Measurements from ENCODE around the gene LRIF1. TPM values are rescaled to one million over a fixed set of nuclear protein-coding genes. Genes with fewer than 3 reads are reported as not detected.

LRIF1 gene
- total RNA-seq, 4 donors from 2014 or later = 8.3 to 16.7 (median 12.3) TPM

- in situ Hi-C loops (cut with MboI; ENCODE audit: low sequenced_read_pairs in 4 of 4) = no loop called here
- Histone ChIP-seq H3K36me3 (no peaks in the 10 kb centered on the region), H3K27ac (no peak overlapping the region), H3K9me3 (no peaks in the 10 kb centered on the region), H3K4me1 (no peaks in the 10 kb centered on the region), H3K4me3 (no peak overlapping the region), H3K27me3 (no peaks in the 10 kb centered on the region)
- TF ChIP-seq POLR2A (IDR thresholded peaks at IDR 0.05) = no peak
- no peak for TF ChIP-seq CTCF (IDR thresholded peaks at IDR 0.05 in 4 of 5, conservative IDR thresholded peaks at IDR 0.05 in 1 of 5)
- DNase-seq = no peak
- intact Hi-C loops (cut with DNase I; ENCODE audit: low total_unique reads) = no loop called here
- ATAC-seq = no peak
Observed at GRCh38 chr1:110990541-110990940, 26.8 kb upstream of the LRIF1 start.

GRCh38 chr1:110986407-110986891 lies 22.7 kb upstream of the LRIF1 start:
- intact Hi-C loops (cut with DNase I; ENCODE audit: low total_unique reads) (no loop called here), in situ Hi-C loops (cut with MboI; ENCODE audit: low sequenced_read_pairs in 4 of 4) (no loop called here)
- TF ChIP-seq POLR2A (IDR thresholded peaks at IDR 0.05) (no peak), CTCF (IDR thresholded peaks at IDR 0.05 in 4 of 5, conservative IDR thresholded peaks at IDR 0.05 in 1 of 5) (no peak)
- ATAC-seq (no peak), DNase-seq (no peak)
- Histone ChIP-seq H3K4me3 (no peak overlapping the region), H3K27me3 (peaks cover 0 to 2% (median 0%) of the 10 kb centered on the region in 3 donors), H3K4me1 (no peaks in the 10 kb centered on the region), H3K36me3 (no peaks in the 10 kb centered on the region), H3K9me3 (no peaks in the 10 kb centered on the region), H3K27ac (no peak overlapping the region)

- DNase-seq (no peak), ATAC-seq (no peak)
- H3K4me3 ChIP-seq = no peak overlapping the region
- no peaks in the 10 kb centered on the region for H3K4me1 ChIP-seq
- TF ChIP-seq CTCF (IDR thresholded peaks at IDR 0.05 in 4 of 5, conservative IDR thresholded peaks at IDR 0.05 in 1 of 5) = no peak
- TF ChIP-seq POLR2A (IDR thresholded peaks at IDR 0.05) = no peak
- in situ Hi-C loops (cut with MboI; ENCODE audit: low sequenced_read_pairs in 4 of 4) (no loop called here), intact Hi-C loops (cut with DNase I; ENCODE audit: low total_unique reads) (no loop called here)
- peaks cover 0 to 7% (median 2%) of the 10 kb centered on the region in 3 donors for H3K27me3 ChIP-seq
- H3K36me3 ChIP-seq = no peaks in the 10 kb centered on the region
- H3K27ac ChIP-seq = no peak overlapping the region
- no peaks in the 10 kb centered on the region for H3K9me3 ChIP-seq
Observed at GRCh38 chr1:110982320-110982719, 18.6 kb upstream of the LRIF1 start.

- no peak for TF ChIP-seq POLR2A (IDR thresholded peaks at IDR 0.05)
- TF ChIP-seq CTCF (IDR thresholded peaks at IDR 0.05 in 4 of 5, conservative IDR thresholded peaks at IDR 0.05 in 1 of 5) = no peak
- intact Hi-C loops (cut with DNase I; ENCODE audit: low total_unique reads) = no loop called here
- in situ Hi-C loops (cut with MboI; ENCODE audit: low sequenced_read_pairs in 4 of 4) = no loop called here
- H3K9me3 ChIP-seq = peaks cover 0 to 3% (median 0%) of the 10 kb centered on the region in 3 donors
- DNase-seq (no peak), ATAC-seq (no peak)
- H3K27ac ChIP-seq = no peak overlapping the region
- no peak overlapping the region for H3K4me3 ChIP-seq
- no peaks in the 10 kb centered on the region for H3K4me1 ChIP-seq
- H3K36me3 ChIP-seq = no peaks in the 10 kb centered on the region
- H3K27me3 ChIP-seq = peaks cover 0 to 18% (median 5%) of the 10 kb centered on the region in 3 donors
Observed at GRCh38 chr1:110979154-110979553, 15.4 kb upstream of the LRIF1 start.

GRCh38 chr1:110976089-110976488 lies 12.4 kb upstream of the LRIF1 start:
- Histone ChIP-seq H3K27ac (no peak overlapping the region), H3K4me3 (no peak overlapping the region), H3K9me3 (peaks cover 0 to 3% (median 0%) of the 10 kb centered on the region in 3 donors), H3K4me1 (no peaks in the 10 kb centered on the region), H3K36me3 (no peaks in the 10 kb centered on the region), H3K27me3 (peaks cover 0 to 29% (median 14%) of the 10 kb centered on the region in 3 donors)
- DNase-seq = no peak
- intact Hi-C loops (cut with DNase I; ENCODE audit: low total_unique reads) (no loop called here), in situ Hi-C loops (cut with MboI; ENCODE audit: low sequenced_read_pairs in 4 of 4) (no loop called here)
- TF ChIP-seq CTCF (IDR thresholded peaks at IDR 0.05 in 4 of 5, conservative IDR thresholded peaks at IDR 0.05 in 1 of 5) (no peak), POLR2A (IDR thresholded peaks at IDR 0.05) (no peak)
- ATAC-seq = no peak

Data from gastrocnemius medialis (tissue), 4 donors.